Skeletal muscle satellite cell (primary cell): ENCODE data around the gene PPP1R1B.
A peak's percentile ranks its signal among the peaks of the same experiment; 100 is the strongest.

Experiments used
- H3K27me3 ChIP-seq: 2 replicates; pipeline ENCODE4 v1.7.0; 2013; ENCODE audit warnings: low read length; ENCODE audit not compliant: control insufficient read depth, insufficient read depth
- H3K36me3 ChIP-seq: 2 replicates; pipeline ENCODE4 v1.7.0; 2013; ENCODE audit warnings: mild to moderate bottlenecking, control low read depth, low read length; ENCODE audit not compliant: insufficient read depth
- H3K4me1 ChIP-seq: 2 replicates; pipeline ENCODE4 v1.7.0; 2013; ENCODE audit warnings: low read length; ENCODE audit not compliant: control insufficient read depth, insufficient read depth
- H3K4me2 ChIP-seq: 2 replicates; pipeline ENCODE4 v1.7.0; 2013; ENCODE audit warnings: mild to moderate bottlenecking, low read length
- H3K4me3 ChIP-seq: 2 replicates; pipeline ENCODE4 v1.7.0; 2013; ENCODE audit warnings: low read length
- H3K9ac ChIP-seq: 2 replicates; pipeline ENCODE4 v1.7.0; 2013; ENCODE audit warnings: mild to moderate bottlenecking, low read depth, low read length, moderate library complexity
- H3K9me3 ChIP-seq: replicated peaks from 2 replicates; pipeline ENCODE4 v1.7.0; 2013; ENCODE audit warnings: mild to moderate bottlenecking, control low read depth, low read length

The PPP1R1B gene

GRCh38 chr17:39629898-39630297 is 3.1 kb downstream of the PPP1R1B start:
- Histone ChIP-seq H3K4me2 (no peak overlapping the region), H3K9me3 (no peaks in the 10 kb centered on the region), H3K36me3 (no peaks in the 10 kb centered on the region), H3K27me3 (peaks cover 67% of the 10 kb centered on the region), H3K4me3 (no peak overlapping the region), H3K9ac (no peak overlapping the region), H3K4me1 (peaks cover 5% of the 10 kb centered on the region)

DNA sequence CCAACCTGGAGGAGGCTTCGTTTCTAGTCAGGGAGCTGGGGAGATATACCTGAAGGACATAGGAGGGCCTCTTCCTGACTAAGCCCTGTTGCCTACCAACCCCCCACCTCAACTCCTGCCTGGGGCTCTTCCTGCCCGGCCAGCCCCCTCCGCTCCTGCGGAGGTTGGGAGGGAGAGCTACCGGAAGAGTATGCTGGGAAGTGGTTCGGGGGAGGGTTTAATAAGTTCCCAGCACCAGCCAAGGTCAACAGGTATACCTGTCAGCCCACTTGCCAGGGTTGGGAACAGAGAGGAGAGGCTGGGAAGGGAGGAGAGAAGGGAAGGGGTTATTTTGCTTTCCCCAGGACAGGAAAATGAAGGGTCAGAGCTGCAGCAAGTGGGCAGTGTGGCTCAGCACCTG is 4.7 kb downstream of the PPP1R1B start:
- Histone ChIP-seq H3K4me2 (no peak overlapping the region), H3K4me1 (peaks cover 9% of the 10 kb centered on the region), H3K4me3 (no peak overlapping the region), H3K9me3 (no peaks in the 10 kb centered on the region), H3K36me3 (no peaks in the 10 kb centered on the region), H3K9ac (no peak overlapping the region), H3K27me3 (peaks cover 52% of the 10 kb centered on the region)

DNA sequence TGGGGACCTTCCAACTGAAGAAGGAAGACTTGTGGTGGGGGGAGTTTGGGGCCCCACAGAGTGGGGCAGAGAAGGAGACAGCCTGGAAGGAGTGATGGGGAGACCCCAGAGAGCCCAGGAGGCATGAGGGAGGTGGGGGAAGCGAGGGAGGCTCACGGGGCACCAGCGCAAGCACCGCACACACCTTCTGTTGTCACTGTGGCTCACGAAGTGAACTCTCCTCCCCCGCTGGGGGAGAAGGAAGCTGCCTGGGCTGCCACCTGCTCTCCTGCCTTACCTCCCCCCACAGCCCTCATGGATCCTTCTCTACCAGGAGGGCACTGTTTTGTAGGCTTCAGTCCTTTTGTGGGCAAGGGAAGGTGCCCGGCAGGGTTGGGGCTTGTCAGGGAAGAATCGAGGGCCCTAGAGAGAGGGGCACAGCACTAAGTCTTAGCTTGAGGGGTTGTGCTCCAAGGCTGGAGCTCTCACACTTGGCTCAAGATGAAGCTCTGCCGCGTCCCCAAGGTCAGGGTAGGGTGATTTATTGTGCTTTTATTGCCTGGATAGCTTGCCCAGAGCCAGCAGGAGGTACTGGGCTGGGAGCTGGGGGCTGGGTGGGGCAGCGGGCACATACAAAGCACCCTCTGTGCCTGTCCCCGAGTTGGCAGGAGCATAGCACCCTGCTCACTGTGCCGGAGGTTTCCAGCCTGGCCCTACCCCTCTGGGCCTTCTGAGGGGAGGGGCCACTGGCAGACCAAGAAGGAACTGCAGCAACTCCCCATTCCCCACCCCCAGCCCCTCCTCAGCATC is 5.6 kb downstream of the PPP1R1B start:
- H3K9me3 ChIP-seq: no peaks in the 10 kb centered on the region
- peaks cover 8% of the 10 kb centered on the region for H3K4me1 ChIP-seq
- H3K27me3 ChIP-seq: peaks cover 43% of the 10 kb centered on the region

DNA sequence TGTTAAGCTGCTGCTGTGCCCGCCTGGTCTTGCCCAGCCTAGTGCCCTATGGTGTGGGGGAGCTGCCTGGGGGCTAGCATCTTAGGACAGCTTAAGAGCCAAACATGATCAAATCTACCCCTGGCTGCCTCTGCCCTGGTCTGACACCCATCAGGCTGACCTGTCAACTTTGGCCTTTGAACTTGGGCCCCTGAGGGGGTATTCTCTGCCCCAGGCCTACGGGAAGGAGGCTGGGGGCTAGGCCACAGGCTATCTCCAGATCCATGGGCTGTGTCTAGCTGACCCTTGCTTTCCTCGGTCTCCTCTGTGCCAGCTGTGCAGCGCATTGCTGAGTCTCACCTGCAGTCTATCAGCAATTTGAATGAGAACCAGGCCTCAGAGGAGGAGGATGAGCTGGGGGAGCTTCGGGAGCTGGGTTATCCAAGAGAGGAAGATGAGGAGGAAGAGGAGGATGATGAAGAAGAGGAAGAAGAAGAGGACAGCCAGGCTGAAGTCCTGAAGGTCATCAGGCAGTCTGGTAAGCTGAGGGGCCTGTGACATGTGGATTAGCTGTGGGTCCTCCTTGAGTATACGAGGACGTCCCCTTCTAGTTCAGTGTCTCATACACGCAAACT is 6.9 kb downstream of the PPP1R1B start:
- peaks cover 18% of the 10 kb centered on the region for H3K4me1 ChIP-seq

More for the DNA sequence above, 5.6 kb downstream of the PPP1R1B start:
- H3K4me3 ChIP-seq: no peak overlapping the region
- no peaks in the 10 kb centered on the region for H3K36me3 ChIP-seq
- H3K9ac ChIP-seq: no peak overlapping the region
- H3K4me2 ChIP-seq: no peak overlapping the region

GRCh38 chr17:39634384-39634871 is 7.7 kb downstream of the PPP1R1B start:
- Histone ChIP-seq H3K27me3 (peaks cover 26% of the 10 kb centered on the region), H3K36me3 (no peaks in the 10 kb centered on the region), H3K9me3 (no peaks in the 10 kb centered on the region), H3K4me1 (peaks cover 22% of the 10 kb centered on the region), H3K9ac (no peak overlapping the region), H3K4me3 (no peak overlapping the region), H3K4me2 (no peak overlapping the region)

More for the DNA sequence above, 6.9 kb downstream of the PPP1R1B start:
- H3K9me3 ChIP-seq: no peaks in the 10 kb centered on the region
- peaks cover 30% of the 10 kb centered on the region for H3K27me3 ChIP-seq
- H3K9ac ChIP-seq: no peak overlapping the region
- H3K4me3 ChIP-seq: no peak overlapping the region
- no peaks in the 10 kb centered on the region for H3K36me3 ChIP-seq
- no peak overlapping the region for H3K4me2 ChIP-seq

GRCh38 chr17:39635614-39636176 is 8.9 kb downstream of the PPP1R1B start:
- Histone ChIP-seq H3K9ac (no peak overlapping the region), H3K4me3 (no peak overlapping the region), H3K9me3 (no peaks in the 10 kb centered on the region), H3K36me3 (no peaks in the 10 kb centered on the region), H3K4me2 (no peak overlapping the region), H3K27me3 (peaks cover 18% of the 10 kb centered on the region), H3K4me1 (peaks cover 30% of the 10 kb centered on the region)

- H3K9ac ChIP-seq: peak overlapping the region; percentile 89
- peak overlapping the region; percentile 97 for H3K4me2 ChIP-seq
- no peaks in the 10 kb centered on the region for H3K9me3 ChIP-seq
- peaks cover 11% of the 10 kb centered on the region for H3K27me3 ChIP-seq
- no peaks in the 10 kb centered on the region for H3K36me3 ChIP-seq
- peak overlapping the region; percentile 94 for H3K4me3 ChIP-seq
- peaks cover 30% of the 10 kb centered on the region for H3K4me1 ChIP-seq
Measured at GRCh38 chr17:39636587-39636926, 9.8 kb downstream of the PPP1R1B start.

DNA sequence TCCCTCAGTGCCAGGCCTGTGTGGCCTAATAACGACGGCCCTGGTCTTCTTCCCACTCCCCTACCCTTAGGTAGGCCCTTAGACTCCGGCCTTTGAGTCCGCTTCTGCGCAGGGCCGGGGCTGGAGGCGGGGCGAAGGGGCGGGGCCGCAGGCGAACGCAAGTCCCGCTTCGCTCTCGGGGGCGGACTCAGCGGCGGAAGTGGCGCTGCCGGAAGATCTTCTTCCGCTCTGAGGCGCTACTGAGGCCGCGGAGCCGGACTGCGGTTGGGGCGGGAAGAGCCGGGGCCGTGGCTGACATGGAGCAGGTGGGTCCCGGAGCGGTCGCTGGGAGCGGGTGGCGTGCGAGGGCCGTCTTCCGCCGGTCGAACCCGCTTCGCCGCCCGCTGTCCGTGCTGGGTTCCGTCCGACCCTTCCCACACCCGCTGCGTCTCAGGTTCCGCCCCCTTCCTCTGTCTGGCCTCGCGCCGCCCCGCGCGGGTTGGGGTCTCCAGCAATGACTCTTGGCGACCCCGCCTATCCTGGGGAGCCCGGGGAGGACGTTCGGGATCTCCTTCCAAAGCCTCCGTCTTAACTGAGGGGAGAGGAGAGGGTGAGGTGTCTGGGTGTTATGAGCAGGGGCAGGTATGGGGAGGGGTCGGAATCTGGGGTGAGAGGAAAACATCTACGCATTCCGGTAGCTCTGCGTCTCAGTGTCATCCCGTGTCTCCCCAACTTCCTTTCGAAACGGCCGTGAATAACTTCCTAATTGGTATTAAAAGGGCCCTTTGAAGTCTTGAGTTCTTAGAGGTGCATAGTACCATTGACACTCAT is 10.4 kb downstream of the PPP1R1B start, which contains the start of gene STARD3:
TSS of gene STARD3 (plus strand) at position 218 of the 810 bp plus-strand sequence. CDS start 16,388 bp downstream, outside the sequence.
- Histone ChIP-seq H3K9me3 (no peaks in the 10 kb centered on the region), H3K4me1 (peaks cover 30% of the 10 kb centered on the region), H3K9ac (peak within 1 kb of the TSS; percentile 89), H3K36me3 (no peaks in the 10 kb centered on the region), H3K4me2 (peak within 1 kb of the TSS; percentile 97), H3K27me3 (peaks cover 5% of the 10 kb centered on the region), H3K4me3 (peak within 1 kb of the TSS; percentile 94)

DNA sequence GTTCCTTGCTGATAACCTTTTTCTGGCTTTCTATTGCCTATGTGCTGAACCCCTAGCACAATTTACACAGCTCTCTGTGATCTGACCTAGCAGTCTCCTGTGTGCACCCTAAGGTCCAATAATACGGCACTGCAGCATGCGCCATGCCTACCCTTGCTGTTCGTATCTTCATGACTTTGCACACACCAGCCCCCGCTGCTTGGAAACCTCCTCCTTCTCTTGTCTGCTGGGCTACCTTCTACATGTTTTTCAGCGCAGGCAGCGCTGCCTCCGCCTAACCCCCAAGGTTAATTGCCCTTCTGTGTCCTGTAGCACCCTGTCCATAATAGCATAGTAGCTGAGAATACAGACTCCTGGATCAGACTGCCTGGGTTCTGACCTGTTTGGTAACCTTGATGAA is 11.6 kb downstream of the PPP1R1B start:
- peak overlapping the region; percentile 97 for H3K4me2 ChIP-seq
- H3K4me3 ChIP-seq: peak overlapping the region; percentile 94
- no peaks in the 10 kb centered on the region for H3K9me3 ChIP-seq
- H3K36me3 ChIP-seq: no peaks in the 10 kb centered on the region
- H3K27me3 ChIP-seq: no peaks in the 10 kb centered on the region
- peaks cover 39% of the 10 kb centered on the region for H3K4me1 ChIP-seq
- peak overlapping the region; percentile 89 for H3K9ac ChIP-seq

GRCh38 chr17:39639043-39639442 is 12.3 kb downstream of the PPP1R1B start:
- no peaks in the 10 kb centered on the region for H3K9me3 ChIP-seq
- H3K4me2 ChIP-seq: peak overlapping the region; percentile 97
- H3K27me3 ChIP-seq: no peaks in the 10 kb centered on the region
- no peak overlapping the region for H3K4me3 ChIP-seq
- H3K9ac ChIP-seq: no peak overlapping the region
- peaks cover 44% of the 10 kb centered on the region for H3K4me1 ChIP-seq
- H3K36me3 ChIP-seq: no peaks in the 10 kb centered on the region
